Common myeloid progenitor, CD34-positive (primary cell): ENCODE results near the gene CLEC16A.
"Not testable (repeated sequence)": the region's sequence is repeated elsewhere in the genome, so short reads cannot be mapped to it uniquely, and the experiment has no call there.

Experiments used
- CTCF ChIA-PET: fragments of 350-600 bp; sonication (Branson Sonifier 250); formaldehyde crosslinking; loops from one replicate; lab custom pipeline; 2021; ENCODE audit warnings: antibody characterized with exemption; lab: Charles Lee
- POLR2A ChIA-PET: fragments of 350-600 bp; sonication (Branson Sonifier 250); formaldehyde crosslinking; loops from one replicate; lab custom pipeline; 2021; ENCODE audit warnings: antibody characterized with exemption; lab: Charles Lee
- DNase-seq, 3 donors: peaks; one replicate each; pipeline versions ENCODE4 v3.0.0 to v3.0.0-alpha.2; 2013
- H3K27ac ChIP-seq, 2 experiments: 1 replicate in 1 of 2; 2 replicates in 1 of 2; pipeline ENCODE4 v1.7.0; 2013; ENCODE audit warnings: inconsistent platforms in 2 of 2, low read length in 2 of 2, mild to moderate bottlenecking in 2 of 2, low read depth in 1 of 2, moderate library complexity in 1 of 2; ENCODE audit not compliant: severe bottlenecking in 2 of 2, insufficient read depth in 1 of 2, poor library complexity in 1 of 2
- H3K27me3 ChIP-seq, 5 experiments: replicated peaks in 2 of 5; 1 replicate in 3 of 5; 2 replicates in 2 of 5; pipeline versions ENCODE4 v1.6.1 to v1.7.0; 2013; ENCODE audit warnings: low read length in 4 of 5, mild to moderate bottlenecking in 2 of 5, moderate library complexity in 2 of 5, inconsistent platforms in 1 of 5; ENCODE audit not compliant: insufficient read depth in 5 of 5, control insufficient read depth in 4 of 5
- H3K36me3 ChIP-seq, 4 experiments: 1 replicate in 2 of 4; 2 replicates in 2 of 4; pipeline versions ENCODE4 v1.6.1 to v1.7.0; 2013; ENCODE audit warnings: low read length in 3 of 4, control low read depth in 1 of 4, mild to moderate bottlenecking in 1 of 4; ENCODE audit not compliant: control insufficient read depth in 4 of 4, insufficient read depth in 4 of 4
- H3K4me1 ChIP-seq, 4 experiments: 1 replicate in 3 of 4; 2 replicates in 1 of 4; pipeline versions ENCODE4 v1.6.1 to v1.7.1; 2013; ENCODE audit warnings: low read length in 3 of 4, mild to moderate bottlenecking in 3 of 4, control low read depth in 1 of 4, inconsistent platforms in 1 of 4, moderate library complexity in 1 of 4; ENCODE audit not compliant: control insufficient read depth in 4 of 4, insufficient read depth in 4 of 4; ENCODE audit errors: control extremely low read depth in 1 of 4
- H3K4me3 ChIP-seq, 7 experiments: 1 replicate in 4 of 7; 2 replicates in 3 of 7; pipeline versions ENCODE4 v1.5.1 to v1.7.0; 2013; ENCODE audit warnings: mild to moderate bottlenecking in 7 of 7, low read length in 6 of 7, moderate library complexity in 6 of 7, inconsistent platforms in 2 of 7, low read depth in 2 of 7, control low read depth in 1 of 7; ENCODE audit not compliant: insufficient read depth in 4 of 7, control insufficient read depth in 1 of 7; ENCODE audit errors: extremely low read depth in 1 of 7
- H3K9me3 ChIP-seq, 5 experiments: 1 replicate in 4 of 5; 2 replicates in 1 of 5; pipeline versions ENCODE4 v1.6.1 to v1.7.1; 2013; ENCODE audit warnings: low read length in 4 of 5, mild to moderate bottlenecking in 2 of 5, inconsistent platforms in 1 of 5, low read depth in 1 of 5, moderate library complexity in 1 of 5; ENCODE audit not compliant: control insufficient read depth in 4 of 5, insufficient read depth in 2 of 5; ENCODE audit errors: control extremely low read depth in 1 of 5
- WGBS: methylation state at CpG from one replicate; pipeline ENCODE4 v1.1.5; 2013; ENCODE audit not compliant: insufficient coverage; 5-methylcytosine and 5-hydroxymethylcytosine counted together

CLEC16A gene

DNA sequence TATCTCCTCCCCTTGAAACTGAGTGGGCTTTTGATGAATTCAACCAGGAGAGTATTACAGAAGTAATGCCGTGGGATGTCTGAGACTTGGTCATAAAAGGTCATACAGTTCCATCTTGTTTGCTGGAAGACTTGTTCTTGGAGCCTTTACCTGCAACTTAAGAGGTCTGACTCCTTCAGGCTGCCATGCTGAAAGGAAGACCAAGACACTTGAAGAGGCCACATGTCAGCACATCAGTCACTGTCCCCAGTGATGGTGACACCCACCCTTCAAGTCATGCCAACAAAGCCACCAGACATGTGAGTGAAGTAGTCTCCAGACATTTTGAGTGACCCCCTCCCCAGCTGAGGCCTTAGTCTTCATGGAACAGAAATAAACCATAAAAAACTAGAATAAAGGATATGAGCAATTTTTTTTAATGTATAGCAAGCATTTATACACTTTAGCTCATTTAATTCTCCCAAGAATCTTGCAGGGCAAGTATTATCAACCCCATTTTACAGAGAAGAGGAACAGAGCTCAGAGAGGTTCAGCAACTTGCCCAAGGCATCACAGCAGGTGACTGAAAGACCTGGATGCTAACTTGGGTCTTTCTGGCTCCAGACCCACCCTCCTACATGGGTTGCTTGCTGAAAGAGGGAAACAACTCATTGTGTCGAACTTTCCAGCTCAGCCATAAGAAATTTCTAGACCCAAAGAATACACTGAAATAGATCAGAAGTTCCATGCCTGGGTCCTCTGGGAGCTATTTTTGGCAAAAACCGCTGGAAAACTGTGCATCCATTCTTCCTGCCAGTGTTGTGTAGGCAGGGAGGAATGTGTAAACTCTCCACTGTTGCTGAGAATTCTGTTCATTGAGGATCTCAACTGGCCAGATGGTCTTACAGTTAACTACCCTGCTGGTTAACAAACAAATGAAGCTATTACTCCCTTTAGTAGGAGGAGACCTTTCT is 273.6 kb downstream of the CLEC16A start:
- no peaks in the 10 kb centered on the region for H3K36me3 ChIP-seq
- no peaks in the 10 kb centered on the region for H3K27me3 ChIP-seq
- H3K27ac ChIP-seq: no peak overlapping the region
- no peak for DNase-seq
- H3K9me3 ChIP-seq: peaks cover 0 to 21% (median 8%) of the 10 kb centered on the region in 5 experiments
- no peak overlapping the region for H3K4me3 ChIP-seq
- peaks cover 0 to 14% (median 0%) of the 10 kb centered on the region in 4 experiments for H3K4me1 ChIP-seq
- WGBS: 83% methylated on average over 1 of the region's 3 CpGs
- POLR2A ChIA-PET: interaction anchor here (0.6 kb wide), 1 partner anchor 90 kb away, joined by 3 read pairs; no protein-coding TSS in a partner anchor
- CTCF ChIA-PET: interaction anchor here (1.0 to 2.1 kb wide), 4 partner anchors 9 to 268 kb away, joined by 3 to 11 read pairs (median 4); no protein-coding TSS in a partner anchor

DNA sequence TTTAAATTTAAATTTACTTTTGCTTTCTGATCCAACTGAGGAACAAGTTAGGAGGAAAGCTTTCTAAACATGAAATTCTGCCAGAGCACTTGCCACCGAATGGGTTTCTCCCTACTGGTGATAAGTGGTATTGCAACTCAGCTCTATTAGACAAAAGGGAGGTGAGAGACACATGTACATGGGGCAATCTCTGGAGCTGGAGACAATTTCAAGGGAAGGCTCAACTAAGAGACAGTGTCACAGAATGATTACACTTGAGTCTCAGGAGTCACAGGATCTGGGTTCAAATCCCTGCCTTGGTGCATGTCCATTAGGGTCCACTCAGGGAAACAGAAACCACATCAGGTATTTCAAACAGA is 274.2 kb downstream of the CLEC16A start:
- H3K9me3 ChIP-seq: peaks cover 0 to 21% (median 8%) of the 10 kb centered on the region in 5 experiments
- WGBS: 85% methylated on average over 1 of the region's 1 CpG
- no peak overlapping the region for H3K27ac ChIP-seq
- H3K4me3 ChIP-seq: no peak overlapping the region
- no peak for DNase-seq
- no peaks in the 10 kb centered on the region for H3K27me3 ChIP-seq
- POLR2A ChIA-PET: no interaction called here
- peaks cover 0 to 18% (median 3%) of the 10 kb centered on the region in 4 experiments for H3K4me1 ChIP-seq
- CTCF ChIA-PET: interaction anchor here (1.2 to 2.1 kb wide), 3 partner anchors 9 to 59 kb away, joined by 3 to 11 read pairs (median 5); no protein-coding TSS in a partner anchor
- no peaks in the 10 kb centered on the region for H3K36me3 ChIP-seq

DNA sequence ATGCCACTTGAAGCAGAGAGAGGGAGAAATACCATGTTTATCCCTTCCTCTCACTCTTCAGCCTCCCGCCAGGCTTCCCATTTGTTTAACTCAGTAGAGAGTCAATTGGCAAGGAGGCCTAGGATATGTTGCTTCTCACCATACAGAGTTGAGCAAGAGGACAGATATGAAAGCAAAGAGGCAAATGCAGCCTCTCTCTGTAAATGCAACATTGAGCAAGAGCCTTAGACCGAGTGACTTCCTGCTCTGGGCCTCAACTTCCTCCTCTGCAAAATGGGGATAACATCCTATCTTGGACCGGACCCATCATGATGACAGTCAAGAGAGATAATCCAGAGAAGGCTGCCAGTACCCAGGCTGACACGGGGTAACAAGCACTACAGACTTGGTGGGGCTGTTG is 274.8 kb downstream of the CLEC16A start:
- POLR2A ChIA-PET: no interaction called here
- H3K36me3 ChIP-seq: no peaks in the 10 kb centered on the region

DNA sequence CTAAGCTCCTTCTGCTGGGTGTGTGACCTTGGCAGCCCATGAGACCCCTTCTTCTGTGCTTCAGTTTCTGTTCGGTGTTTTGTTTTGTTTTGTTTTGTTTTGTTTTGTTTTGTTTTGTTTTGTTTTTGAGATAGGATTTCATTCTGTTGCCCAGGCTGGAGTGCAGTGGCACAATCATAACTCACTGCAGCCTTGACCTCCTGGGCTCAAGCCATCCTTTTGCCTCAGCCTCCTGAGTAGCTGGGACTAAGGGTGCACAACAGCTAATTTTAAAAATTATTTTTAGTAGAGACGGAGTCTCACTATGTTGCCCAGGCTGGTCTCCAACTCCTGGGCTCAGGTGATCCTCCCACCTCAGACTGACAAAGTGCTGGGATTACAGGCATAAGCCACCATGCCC is 276.1 kb downstream of the CLEC16A start:
- H3K36me3 ChIP-seq, DNase-seq, POLR2A ChIA-PET, H3K4me3 ChIP-seq, H3K27me3 ChIP-seq, CTCF ChIA-PET, H3K27ac ChIP-seq: not testable (repeated sequence)
- peaks cover 0 to 36% (median 22%) of the 10 kb centered on the region in 4 experiments for H3K4me1 ChIP-seq
- H3K9me3 ChIP-seq: peaks cover 0 to 21% (median 8%) of the 10 kb centered on the region in 5 experiments
- no CpG with 5 or more reads among the region's 2 CpGs for WGBS

More for the DNA sequence above, 274.8 kb downstream of the CLEC16A start:
- 88% methylated on average over 2 of the region's 4 CpGs for WGBS
- CTCF ChIA-PET: interaction anchor here (1.5 to 2.1 kb wide), 2 partner anchors 10 to 12 kb away, joined by 5 to 11 read pairs; no protein-coding TSS in a partner anchor
- H3K4me3 ChIP-seq: no peak overlapping the region
- no peak for DNase-seq
- H3K27ac ChIP-seq: no peak overlapping the region
- peaks cover 0 to 23% (median 9%) of the 10 kb centered on the region in 4 experiments for H3K4me1 ChIP-seq
- no peaks in the 10 kb centered on the region for H3K27me3 ChIP-seq
- peaks cover 0 to 21% (median 8%) of the 10 kb centered on the region in 5 experiments for H3K9me3 ChIP-seq

DNA sequence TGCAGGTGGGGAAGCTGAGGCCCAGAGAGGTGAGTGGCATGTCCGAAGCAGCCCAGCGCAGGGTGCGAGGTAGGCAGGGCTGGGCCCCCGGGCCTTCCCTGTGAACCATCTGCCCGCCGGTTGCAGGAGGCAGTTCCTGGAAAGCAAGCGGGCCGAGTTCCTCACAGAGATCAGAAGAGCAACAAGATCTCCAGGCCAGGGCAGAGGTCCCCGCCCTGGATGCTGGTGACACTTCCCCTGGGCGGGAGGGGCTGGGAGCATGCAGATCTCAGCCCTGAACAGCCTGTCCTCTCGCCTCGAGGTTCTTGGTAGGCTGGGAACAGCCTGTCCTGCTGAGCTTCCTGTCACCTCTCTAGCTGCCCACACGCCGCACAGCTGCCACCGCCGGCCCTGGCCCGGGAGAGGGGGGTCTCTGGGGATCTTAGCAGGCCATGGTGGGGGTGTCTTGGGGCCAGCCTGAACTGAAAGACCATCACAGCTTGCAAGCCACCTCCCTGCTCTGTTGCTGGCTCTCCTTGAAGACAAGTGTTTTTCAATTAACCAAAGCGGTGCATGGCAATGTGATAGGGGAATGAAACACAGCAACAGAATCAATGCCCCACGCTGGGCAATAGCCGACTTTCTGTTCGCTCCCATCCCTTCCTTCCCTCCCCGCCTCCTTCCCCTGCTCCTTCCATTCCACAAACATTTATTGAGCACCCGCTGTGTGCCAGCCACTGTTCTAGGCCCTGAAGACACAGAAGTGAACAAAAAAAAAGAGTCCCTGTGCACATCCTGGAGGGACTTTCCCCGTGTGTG is 279.9 kb downstream of the CLEC16A start:
- CTCF ChIA-PET: interaction anchor here (0.9 to 1.7 kb wide), 8 partner anchors 9 to 32 kb away, joined by 3 to 4 read pairs (median 4); partner anchors contain the start of gene SOCS1
- 10% methylated on average over 11 of the region's 24 CpGs for WGBS
- Histone ChIP-seq H3K4me1 (peaks cover 0 to 46% (median 24%) of the 10 kb centered on the region in 4 experiments), H3K27ac (peak overlapping the region in 1 of 2 experiments; percentile 32), H3K9me3 (no peaks in the 10 kb centered on the region), H3K4me3 (peak overlapping the region in 3 of 7 experiments; percentile 4 to 38 (median 19)), H3K27me3 (no peaks in the 10 kb centered on the region), H3K36me3 (no peaks in the 10 kb centered on the region)
- POLR2A ChIA-PET: interaction anchor here (1.1 kb wide), 2 partner anchors 8 to 31 kb away, joined by 3 read pairs; partner anchors contain the start of gene SOCS1
- peak; percentile 58 to 86 (median 82) for DNase-seq

DNA sequence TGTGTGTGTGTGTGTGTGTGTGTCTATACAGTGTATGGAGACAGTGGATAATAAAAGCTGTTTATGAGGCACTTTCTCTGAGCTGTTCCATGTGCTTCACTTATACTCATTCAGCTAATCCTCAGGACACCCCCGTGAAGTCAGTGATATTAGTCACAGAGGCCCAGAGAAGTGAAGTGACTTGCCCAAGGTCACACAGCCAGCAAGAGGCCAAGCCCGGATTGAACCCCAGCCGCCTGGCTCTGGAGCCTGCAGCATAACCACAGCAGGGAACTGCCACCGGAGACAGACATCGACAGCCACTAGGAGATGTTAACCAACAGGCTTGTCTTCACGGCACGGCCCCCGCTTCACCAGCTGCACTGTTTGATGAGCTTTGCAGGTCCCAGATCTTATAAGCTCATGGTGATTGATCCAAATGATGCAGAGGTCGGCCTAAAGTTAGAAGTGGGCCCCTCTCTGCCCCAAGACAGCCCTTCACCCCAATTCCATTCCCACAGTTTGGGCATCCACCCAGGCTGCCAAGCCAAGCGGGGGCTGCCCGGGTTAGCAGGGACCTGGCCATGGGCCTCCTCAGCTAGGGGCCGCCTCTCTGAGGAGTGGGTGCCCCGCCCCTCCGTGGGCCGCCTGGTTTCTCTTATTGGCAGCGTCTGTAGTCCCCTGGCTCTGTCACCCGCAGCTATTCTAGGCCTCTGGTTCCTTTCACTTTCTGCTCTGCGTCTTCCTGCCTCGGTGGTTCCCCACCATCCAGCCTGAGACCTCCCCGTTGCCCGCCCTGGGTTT is 280.7 kb downstream of the CLEC16A start:
- POLR2A ChIA-PET: interaction anchor here (1.1 kb wide), 1 partner anchor 31 kb away, joined by 3 read pairs; the partner anchor contains the start of gene SOCS1
- WGBS: 31% methylated on average over 19 of the region's 21 CpGs
- H3K27me3 ChIP-seq: no peaks in the 10 kb centered on the region
- no peaks in the 10 kb centered on the region for H3K36me3 ChIP-seq
- CTCF ChIA-PET: interaction anchor here (0.9 to 1.7 kb wide), 8 partner anchors 10 to 44 kb away, joined by 3 to 4 read pairs (median 3); partner anchors contain the start of gene SOCS1
- H3K4me1 ChIP-seq: peaks cover 0 to 49% (median 26%) of the 10 kb centered on the region in 4 experiments
- peak overlapping the region in 1 of 7 experiments; percentile 48 for H3K4me3 ChIP-seq
- H3K27ac ChIP-seq: peak overlapping the region in 1 of 2 experiments; percentile 32
- H3K9me3 ChIP-seq: no peaks in the 10 kb centered on the region
- DNase-seq: peak in 2 of 3 donors; percentile 76 to 88
